NCI-H748 (cell line): ENCODE data around the gene NDUFS6.
"Not testable (repeated sequence)": the region's sequence is repeated elsewhere in the genome, so short reads cannot be mapped to it uniquely, and the experiment has no call there.

Experiments used
- DNase-seq: peaks from one replicate; lab custom pipeline; 2025; ENCODE audit not compliant: unreplicated experiment; lab: John Stamatoyannopoulos, UW

Gene NDUFS6

DNA sequence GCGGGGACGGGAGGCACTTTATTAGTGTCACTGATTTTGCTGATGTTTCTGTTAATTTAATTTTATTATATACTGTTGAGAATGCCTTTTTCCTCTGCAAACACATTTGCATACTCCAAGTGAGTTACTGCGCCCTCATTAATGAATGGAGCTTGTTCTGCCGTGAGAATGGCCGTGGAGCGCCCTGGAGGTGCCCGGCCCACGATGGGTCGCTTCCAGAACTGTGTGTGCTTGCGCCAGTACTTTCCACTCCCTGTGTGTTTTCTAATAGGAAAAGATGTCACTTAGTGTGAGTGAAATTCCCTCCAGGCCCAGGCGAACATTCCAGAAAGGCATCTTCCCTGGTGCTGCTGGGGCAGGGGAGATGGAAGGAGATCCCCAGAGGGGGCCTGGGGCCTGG, 30.1 kb downstream of the NDUFS6 start:
- DNase-seq, result no peak

DNA sequence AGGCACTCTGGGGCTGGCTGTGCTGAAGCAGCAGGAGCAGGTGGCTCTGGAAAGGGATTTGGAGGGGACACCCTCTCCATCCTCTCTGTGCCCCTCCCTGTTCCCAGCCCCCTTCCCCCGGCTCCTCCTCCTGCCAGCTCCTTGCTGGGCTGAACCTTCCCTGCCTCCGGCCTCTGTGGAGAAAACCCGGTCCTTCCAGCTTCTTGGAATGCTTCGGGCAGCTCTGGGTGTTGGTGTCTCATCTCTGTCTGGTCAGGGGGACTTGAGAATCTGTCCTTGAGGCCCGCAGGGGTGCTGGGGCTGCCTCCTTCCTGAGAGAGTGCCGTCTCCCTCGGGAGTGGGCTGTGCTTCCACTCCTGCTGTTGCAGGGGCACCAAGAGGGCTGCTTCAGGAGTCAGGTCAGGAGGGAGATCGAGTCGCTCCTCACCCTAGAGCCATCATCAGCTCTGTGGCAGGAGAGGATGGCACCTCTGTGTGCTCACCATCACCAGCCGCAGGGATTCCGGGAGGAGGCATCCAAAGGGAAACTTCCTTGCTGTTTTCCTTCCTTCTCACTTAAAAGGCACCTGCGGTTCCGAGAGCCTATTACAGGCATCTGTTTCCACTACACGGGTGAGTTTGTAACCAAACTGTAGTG, 30.6 kb downstream of the NDUFS6 start:
- no peak for DNase-seq

DNA sequence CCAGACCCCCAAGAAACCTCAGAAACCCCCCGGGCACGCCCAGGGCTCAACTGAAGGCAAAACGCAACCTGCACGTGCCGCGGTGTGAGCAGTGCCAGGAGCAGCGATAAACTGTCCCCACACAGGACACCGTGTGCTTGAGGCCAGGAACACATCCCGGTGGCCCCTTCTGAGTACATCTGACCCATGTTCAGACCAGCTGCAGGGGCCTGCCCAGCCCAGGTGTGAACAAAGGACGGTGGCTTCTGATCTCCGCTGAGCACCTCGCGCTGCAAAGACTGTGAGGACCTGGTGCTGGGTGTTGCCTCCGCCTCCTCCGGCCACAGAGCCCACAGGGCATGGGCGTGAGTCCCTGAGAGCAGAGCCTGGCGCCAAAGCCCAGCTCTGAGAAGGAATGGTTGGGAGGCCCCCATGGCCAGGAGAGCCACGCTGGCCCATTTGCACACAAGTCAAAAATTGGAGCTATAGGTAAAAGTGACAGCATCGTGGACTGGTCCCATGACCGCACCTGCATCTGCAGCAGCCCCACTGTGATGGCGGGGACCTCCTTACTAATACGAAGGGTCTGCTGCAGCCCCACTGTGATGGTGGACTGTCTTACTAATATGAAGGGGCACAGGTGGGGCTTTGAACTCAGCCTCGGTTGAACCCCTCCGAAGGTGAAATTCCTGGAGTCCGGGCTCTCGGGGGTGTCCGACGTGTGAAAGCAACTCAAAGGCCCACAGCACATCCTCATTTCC, 31.5 kb downstream of the NDUFS6 start:
- DNase-seq, result peak; percentile 33

DNA sequence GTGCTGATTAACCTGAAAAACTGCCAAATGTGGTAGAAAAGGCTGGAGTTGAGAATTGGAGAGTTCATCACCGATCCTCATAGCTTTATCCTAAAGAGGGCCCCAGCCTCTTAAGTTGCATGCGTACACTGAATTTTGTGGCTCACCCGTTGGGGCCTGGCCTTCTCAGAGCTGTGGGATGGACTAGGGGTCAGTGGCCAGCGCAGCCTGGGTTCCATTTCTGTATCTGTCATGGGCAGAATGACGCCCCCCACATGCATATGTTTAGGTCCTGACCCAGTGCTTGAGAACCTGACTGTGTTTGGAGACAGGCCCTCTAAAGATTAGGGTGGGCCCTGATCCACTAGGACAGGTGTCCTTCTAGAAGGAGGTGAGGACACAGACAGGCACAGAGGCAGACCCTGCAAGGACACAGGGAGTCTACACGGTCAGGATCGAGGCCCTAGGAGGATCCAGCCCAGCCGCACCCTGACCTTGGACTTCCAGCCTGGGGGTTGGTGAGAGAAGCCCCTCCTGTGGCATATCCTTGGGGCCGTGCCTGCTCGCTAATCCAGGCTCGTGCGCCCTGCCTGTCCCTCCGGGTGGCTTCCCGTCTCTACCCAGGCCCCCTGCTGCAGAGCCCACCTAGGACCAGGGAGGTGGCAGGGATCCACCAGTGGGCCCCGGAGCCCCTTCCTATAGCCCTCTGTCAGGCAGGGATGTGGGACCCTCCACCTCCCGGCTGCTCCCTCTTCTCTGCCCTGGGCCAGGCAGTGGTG, 32.2 kb downstream of the NDUFS6 start:
- no peak for DNase-seq

DNA sequence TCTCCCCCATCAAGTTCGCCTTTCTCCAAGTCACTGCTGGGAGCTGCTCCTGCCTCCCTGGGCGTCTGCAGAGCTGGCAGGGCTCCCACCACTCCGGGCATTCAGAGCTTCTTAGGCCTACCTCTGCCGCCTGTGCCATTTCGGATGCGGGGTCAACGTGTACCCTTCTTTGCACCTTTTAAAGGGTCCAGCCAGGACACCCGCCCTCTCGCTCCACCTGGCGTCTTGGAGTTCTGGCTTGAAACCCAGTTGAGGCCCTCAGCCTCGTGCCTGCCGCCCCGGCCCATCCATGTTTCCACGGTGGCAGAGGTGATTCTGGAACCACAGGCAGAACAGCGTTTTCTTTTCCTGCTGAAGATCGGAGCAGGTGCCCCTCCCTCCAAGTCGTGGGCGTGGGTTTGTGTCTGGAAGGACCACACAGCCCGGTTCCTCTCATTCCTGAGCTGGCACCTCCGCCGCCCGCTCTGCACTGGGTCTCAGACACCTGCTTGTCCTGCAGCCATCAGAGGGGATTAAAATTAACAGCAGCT, 32.9 kb downstream of the NDUFS6 start:
- DNase-seq, result no peak

DNA sequence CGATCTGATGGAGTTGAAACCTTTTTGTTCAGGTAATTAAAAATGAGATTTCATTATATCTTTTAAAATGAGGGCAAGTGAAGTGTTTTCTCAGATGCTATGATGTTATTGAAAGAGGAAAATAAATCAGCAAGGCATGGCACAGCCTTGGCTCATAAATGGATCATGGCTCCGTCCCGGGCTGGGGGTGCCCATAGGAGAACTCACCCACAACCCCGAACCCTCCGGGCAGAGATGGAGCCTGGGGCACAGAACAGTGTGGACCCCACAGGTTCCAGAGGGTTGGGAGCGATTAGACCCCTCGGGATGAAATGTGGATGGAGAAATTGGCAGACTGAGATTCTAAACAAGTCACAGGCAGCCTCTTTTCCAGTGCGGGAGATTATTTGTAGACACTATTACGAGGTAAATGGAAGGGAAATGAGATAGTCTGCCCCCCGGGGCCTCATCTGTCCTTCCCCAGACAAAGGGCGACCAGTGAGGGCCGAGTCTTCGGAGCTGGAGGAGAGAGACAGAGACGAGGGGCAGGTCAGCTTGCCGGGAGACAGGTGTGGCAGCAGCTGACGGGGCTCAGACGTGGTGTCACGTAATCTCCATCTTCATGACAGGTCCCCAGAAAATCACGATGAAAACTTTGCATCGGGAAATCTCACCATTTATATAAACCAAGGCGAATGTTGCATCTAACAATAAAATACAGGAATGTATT, 33.7 kb downstream of the NDUFS6 start:
- peak; percentile 87 for DNase-seq

- DNase-seq, result no peak
Measured at GRCh38 chr5:1835431-1835830, 34.2 kb downstream of the NDUFS6 start.

DNA sequence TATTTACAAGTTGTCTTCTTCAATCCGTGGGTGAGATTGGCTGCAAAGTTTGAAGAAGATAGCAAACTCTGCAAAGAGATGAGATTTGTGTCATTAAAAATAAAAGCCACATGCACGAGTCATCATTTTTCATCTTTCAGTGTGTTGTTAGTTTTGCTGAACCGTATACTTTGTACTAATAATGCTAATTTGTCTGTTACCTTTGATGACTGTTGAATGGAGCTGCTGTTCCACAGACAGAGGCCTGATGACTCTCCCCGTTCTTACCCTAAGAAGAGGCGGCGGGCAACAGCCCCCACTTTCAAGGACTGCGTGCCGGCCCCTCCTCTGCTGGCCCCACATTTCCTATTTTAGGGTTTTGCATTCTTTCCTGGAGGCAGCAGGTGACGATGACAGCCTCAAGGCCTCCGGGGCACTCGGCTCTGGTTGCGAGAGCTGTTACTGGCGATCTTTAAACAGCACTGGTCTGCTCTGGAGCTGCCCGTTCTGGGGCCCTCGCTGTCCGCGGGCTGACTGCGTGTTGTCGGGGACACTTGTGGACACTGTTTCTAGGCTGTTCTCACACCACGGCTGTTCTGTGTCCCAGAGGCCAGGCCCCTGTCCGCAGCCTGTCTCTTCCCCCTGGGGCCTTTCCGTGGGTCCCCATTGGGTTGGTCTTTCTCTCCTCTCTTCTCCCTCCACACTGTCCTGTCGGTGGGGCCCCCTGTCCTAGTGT, 35.1 kb downstream of the NDUFS6 start:
- DNase-seq, result no peak

DNA sequence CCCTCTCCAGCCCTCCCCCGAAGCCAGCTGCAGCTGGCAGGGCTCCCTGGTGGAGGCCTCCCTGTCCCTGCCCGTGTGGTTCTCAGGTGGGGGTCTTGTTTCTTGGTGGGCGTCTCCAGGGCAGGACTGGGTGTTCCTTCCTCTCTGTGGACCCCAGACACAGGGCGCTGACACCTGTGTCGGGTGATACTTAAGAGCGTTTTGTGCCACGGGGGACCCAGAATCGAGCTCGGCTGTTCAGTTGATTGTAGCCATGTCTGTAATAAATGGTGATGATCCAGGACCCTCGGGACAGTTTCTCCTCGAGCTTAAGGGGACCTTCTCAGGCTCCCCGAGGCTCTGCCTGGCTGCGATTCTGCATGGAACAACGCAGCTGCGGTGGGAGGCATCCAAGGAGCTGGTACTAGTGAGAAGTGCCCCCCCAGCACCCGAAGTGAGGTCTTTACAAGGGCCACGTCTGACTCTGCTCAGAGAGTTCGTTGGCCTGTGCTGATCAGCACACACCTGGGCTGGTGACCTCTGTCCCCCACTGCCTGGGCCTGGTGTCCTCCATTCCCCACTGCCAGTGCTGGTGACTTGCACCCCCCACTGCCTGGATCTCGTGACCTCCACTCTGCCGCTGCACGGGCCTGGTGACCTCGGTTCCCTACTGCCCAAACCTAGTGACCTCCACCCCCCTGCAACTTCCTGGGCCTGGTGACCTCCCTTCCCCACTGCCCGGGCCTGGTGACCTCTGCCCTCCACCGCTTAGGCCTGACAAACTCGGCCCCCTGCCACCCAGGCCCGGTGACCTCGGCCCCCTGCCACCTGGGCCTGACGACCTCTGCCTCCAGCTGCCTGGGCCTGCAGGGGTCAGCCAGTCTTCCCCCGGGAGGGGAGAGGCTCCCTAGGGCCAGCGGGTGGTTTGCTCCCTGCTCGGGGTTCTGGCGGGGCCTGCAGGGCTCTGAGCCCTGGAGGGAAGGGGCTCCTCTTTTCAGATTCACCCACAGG, 36.0 kb downstream of the NDUFS6 start:
- DNase-seq, result no peak

GRCh38 chr5:1838013-1838412, 36.8 kb downstream of the NDUFS6 start:
- DNase-seq, result no peak

DNA sequence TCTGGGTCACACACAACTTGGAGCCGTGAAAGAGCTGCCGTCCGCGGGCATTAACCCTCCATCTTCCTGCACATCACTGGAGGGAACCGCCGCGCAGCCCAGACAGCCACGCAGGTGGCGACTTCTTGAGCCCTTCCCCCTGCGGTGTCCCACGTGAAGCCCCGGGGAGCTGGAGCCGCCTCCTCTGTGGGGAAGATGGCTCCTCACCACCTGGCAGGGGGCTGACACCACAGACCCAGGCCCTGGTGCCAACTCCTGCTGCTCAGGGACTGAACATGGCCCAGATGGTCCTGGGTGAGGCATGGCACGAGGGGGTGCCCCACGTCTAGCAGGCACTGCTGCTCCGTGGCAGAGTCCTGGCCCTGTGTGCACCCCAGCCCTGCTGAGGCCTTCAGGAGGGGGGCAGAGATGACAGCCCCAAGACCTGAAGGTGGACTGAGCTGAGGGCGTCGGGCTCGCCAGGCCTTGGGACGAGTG, 38.9 kb downstream of the NDUFS6 start:
- no peak for DNase-seq

DNA sequence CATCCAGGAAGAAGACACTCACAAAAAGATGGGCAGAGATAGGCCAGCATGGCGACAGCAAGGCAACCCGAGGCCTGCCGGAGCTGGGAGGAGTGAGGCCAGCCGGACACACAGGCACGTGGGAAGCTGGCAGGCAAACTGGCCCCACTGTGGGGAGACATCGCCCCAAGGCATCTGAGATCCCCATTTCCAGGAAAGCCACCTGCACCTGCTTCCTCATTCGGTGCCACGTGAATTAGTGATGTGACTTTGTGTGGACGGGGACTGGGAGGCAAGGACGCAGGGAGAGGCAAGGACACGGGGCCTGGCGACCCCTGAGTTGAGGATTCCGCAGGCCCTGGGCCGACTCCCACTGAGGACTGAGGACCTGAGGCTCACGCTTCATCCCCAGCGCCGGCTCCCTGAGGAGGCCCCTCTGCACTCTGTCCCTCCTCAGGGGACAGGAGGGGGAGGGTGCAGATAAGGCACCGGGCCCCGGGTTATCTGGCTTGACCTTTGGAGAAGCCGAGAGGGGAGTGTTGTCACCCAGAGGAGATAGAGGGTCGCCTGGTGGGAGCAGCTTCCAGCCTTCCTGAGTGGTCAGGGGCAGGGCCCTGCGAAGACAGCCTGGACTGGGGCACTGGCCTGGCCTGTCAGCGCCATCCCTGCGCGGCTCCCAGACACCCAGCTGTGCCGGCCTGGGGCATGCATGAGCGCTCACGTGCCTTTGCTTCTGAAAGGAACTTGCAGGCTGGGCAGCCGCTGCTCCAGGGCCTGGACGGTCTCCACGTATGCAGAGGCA, 39.7 kb downstream of the NDUFS6 start:
- DNase-seq, result peak; percentile 55

GRCh38 chr5:1842004-1842819, 41.0 kb downstream of the NDUFS6 start:
- DNase-seq, result peak; percentile 92

GRCh38 chr5:1843761-1844160, 42.6 kb downstream of the NDUFS6 start:
- DNase-seq, result not testable (repeated sequence)

- DNase-seq, result no peak
Measured at GRCh38 chr5:1844708-1845436, 43.7 kb downstream of the NDUFS6 start.

GRCh38 chr5:1845696-1846095, 44.5 kb downstream of the NDUFS6 start:
- DNase-seq, result no peak

DNA sequence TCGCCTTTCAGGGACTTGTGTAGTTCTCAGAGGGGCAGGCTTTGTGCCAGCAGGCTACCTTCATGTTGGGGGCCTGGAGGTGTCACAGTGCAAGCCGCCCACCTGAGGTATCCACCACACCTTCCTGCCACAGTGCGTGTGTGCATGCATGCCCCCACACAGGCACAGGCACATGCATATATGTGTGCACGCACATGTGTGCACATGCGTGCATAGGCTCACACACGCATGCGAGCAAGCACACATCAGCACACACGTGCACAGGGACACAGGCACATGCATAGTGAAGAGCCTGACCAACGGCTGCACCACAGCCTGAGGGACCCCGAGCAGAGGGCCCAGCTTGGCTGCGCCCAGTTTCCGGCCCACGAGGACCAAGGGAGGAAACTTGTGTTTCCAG, 45.4 kb downstream of the NDUFS6 start:
- no peak for DNase-seq
